ENCODE results near the gene CFAP77.

GRCh38 chr9:132425675-132426062 lies 15.7 kb downstream of the CFAP77 start:
- TF ChIP-seq CTCF (IDR thresholded peaks at IDR 0.05), result no peak
- TF ChIP-seq POLR2A (IDR thresholded peaks at IDR 0.05), result no peak

All from breast epithelium (tissue), 3 donors.